WTC11 (cell line): ENCODE data around the gene ZDHHC18.

ENCODE experiments used
- CTCF ChIP-seq: fragments of 200-600 bp; IDR thresholded peaks from 2 replicates; pipeline ENCODE4 v1.8.0; 2022; ENCODE audit warnings: antibody characterized with exemption
- SP1 ChIP-seq: sonication (generic); formaldehyde crosslinking; conservative IDR thresholded peaks from 2 replicates; pipeline ENCODE4 v1.8.1; 2022; ENCODE audit warnings: missing genetic modification reagents
- ZNF416 ChIP-seq: fragments of 250-450 bp; sonication (Bioruptor Pico); IDR thresholded peaks from 2 replicates; pipeline ENCODE4 v1.9.0; 2021; ENCODE audit warnings: mild to moderate bottlenecking, inconsistent platforms
- TF ChIP-seq, protein P1 (sequence below): sonication (generic); formaldehyde crosslinking; IDR thresholded peaks from 2 replicates; pipeline ENCODE4 v1.8.0; 2022; ENCODE audit warnings: mild to moderate bottlenecking, missing genetic modification reagents
- TF ChIP-seq, protein P2 (sequence below): sonication (generic); formaldehyde crosslinking; IDR thresholded peaks from 2 replicates; pipeline ENCODE4 v1.8.1; 2022; ENCODE audit warnings: low read depth, missing genetic modification reagents, borderline replicate concordance
- TF ChIP-seq, protein P3 (sequence below): sonication (generic); formaldehyde crosslinking; conservative IDR thresholded peaks from 2 replicates; pipeline ENCODE4 v1.8.1; 2023; ENCODE audit warnings: mild to moderate bottlenecking, low read depth, missing genetic modification reagents, moderate library complexity

DNA sequence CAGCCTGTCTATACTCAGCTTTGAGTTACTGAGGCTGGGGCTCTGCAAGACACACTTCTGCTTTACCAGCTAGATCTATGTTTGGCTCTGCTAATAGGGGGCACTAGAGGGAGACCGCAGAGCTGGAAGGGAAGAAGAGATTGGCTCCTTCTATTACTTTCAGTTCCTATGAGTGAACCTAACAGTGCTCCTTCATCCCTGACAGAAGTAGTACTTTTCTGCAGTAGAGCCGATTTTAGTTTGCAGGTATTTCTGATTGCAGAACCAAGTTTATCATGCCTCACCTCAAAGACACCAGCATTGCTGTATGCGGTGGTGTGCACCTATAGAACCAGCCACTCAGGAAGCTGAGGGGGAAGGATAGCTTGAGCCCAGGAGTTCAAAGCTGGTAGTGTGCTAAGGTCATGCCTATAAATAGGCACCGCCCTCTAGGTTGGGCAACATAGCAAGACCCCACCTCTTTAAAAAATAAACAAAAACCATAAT, 5.7 kb upstream of the ZDHHC18 start:
- TF ChIP-seq CTCF (no peak), SP1 (no peak), ZNF416 (CRISPR knock-in tag) (no peak)
- TF ChIP-seq, protein P1, sequence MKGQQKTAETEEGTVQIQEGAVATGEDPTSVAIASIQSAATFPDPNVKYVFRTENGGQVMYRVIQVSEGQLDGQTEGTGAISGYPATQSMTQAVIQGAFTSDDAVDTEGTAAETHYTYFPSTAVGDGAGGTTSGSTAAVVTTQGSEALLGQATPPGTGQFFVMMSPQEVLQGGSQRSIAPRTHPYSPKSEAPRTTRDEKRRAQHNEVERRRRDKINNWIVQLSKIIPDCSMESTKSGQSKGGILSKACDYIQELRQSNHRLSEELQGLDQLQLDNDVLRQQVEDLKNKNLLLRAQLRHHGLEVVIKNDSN (CRISPR knock-in tag), result no peak
- TF ChIP-seq, protein P2, sequence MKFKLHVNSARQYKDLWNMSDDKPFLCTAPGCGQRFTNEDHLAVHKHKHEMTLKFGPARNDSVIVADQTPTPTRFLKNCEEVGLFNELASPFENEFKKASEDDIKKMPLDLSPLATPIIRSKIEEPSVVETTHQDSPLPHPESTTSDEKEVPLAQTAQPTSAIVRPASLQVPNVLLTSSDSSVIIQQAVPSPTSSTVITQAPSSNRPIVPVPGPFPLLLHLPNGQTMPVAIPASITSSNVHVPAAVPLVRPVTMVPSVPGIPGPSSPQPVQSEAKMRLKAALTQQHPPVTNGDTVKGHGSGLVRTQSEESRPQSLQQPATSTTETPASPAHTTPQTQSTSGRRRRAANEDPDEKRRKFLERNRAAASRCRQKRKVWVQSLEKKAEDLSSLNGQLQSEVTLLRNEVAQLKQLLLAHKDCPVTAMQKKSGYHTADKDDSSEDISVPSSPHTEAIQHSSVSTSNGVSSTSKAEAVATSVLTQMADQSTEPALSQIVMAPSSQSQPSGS (CRISPR knock-in tag), result no peak
- TF ChIP-seq, protein P3, sequence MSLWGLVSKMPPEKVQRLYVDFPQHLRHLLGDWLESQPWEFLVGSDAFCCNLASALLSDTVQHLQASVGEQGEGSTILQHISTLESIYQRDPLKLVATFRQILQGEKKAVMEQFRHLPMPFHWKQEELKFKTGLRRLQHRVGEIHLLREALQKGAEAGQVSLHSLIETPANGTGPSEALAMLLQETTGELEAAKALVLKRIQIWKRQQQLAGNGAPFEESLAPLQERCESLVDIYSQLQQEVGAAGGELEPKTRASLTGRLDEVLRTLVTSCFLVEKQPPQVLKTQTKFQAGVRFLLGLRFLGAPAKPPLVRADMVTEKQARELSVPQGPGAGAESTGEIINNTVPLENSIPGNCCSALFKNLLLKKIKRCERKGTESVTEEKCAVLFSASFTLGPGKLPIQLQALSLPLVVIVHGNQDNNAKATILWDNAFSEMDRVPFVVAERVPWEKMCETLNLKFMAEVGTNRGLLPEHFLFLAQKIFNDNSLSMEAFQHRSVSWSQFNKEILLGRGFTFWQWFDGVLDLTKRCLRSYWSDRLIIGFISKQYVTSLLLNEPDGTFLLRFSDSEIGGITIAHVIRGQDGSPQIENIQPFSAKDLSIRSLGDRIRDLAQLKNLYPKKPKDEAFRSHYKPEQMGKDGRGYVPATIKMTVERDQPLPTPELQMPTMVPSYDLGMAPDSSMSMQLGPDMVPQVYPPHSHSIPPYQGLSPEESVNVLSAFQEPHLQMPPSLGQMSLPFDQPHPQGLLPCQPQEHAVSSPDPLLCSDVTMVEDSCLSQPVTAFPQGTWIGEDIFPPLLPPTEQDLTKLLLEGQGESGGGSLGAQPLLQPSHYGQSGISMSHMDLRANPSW (CRISPR knock-in tag), result no peak
